Stimulated activated naive CD8-positive, alpha-beta T cell treated with anti-CD3 and anti-CD28 coated beads, Interleukin-15, amount 100 ng/mL, for 72 hours (primary cell): ENCODE measurements around the gene SDHB.
A peak's percentile ranks its signal among the peaks of the same experiment; 100 is the strongest.

Source experiments
- ATAC-seq: fragments of 150-1000 bp; cut with Tn5 transposase; 2 replicates; pipeline ENCODE4 v1.10.0; 2021; ENCODE audit warnings: mild to moderate bottlenecking, moderate library complexity
- DNase-seq, 2 donors: peaks; one replicate each; pipeline ENCODE4 v3.0.0; 2021 to 2022
- H3K27ac Mint-ChIP-seq, 2 donors: one replicate each; pipeline ENCODE4 v1.8.0; 2022; ENCODE audit warnings: mild to moderate bottlenecking in 2 of 2, mixed read lengths in 2 of 2, moderate library complexity in 2 of 2
- H3K27me3 Mint-ChIP-seq: one replicate; pipeline ENCODE4 v1.8.0; 2022; ENCODE audit warnings: mixed read lengths
- H3K4me1 Mint-ChIP-seq: one replicate; pipeline ENCODE4 v1.8.0; 2022; ENCODE audit warnings: mild to moderate bottlenecking, mixed read lengths
- H3K4me3 Mint-ChIP-seq, 2 donors: one replicate each; pipeline ENCODE4 v1.8.0; 2022; ENCODE audit warnings: mild to moderate bottlenecking in 2 of 2, mixed read lengths in 2 of 2, moderate library complexity in 1 of 2
- H3K9me3 Mint-ChIP-seq, 2 donors: one replicate each; pipeline ENCODE4 v1.8.0; 2022; ENCODE audit warnings: mixed read lengths in 2 of 2

Gene SDHB

DNA sequence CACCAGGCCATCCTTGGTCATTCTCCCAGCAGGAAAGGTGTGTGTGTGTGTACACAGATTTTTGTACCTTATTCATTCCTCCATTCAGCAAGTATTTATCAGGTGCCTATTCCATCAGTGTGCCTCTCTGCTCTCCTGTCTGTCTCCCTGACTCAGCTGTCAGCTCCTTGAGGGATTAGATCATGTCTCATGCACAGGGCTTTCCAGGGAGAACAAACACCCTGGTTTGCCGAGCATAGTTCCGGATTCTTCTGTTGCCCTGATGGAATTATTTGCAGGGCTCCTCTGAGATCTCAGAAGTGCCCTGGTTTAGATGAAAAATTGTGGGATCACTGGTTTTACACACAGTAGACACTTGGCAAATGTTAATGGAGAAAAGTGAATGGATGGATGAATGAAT, 8.1 kb upstream of the SDHB start:
- Mint-ChIP-seq H3K4me1 (peaks cover 5% of the 10 kb centered on the region), H3K27me3 (peaks cover 10% of the 10 kb centered on the region), H3K4me3 (no peak overlapping the region), H3K27ac (no peak overlapping the region), H3K9me3 (no peaks in the 10 kb centered on the region)
- no peak for DNase-seq
- ATAC-seq: no peak

- Mint-ChIP-seq H3K27me3 (peaks cover 10% of the 10 kb centered on the region), H3K9me3 (no peaks in the 10 kb centered on the region), H3K27ac (no peak overlapping the region), H3K4me3 (no peak overlapping the region), H3K4me1 (peaks cover 5% of the 10 kb centered on the region)
- DNase-seq (no peak), ATAC-seq (no peak)
These were observed 7.7 kb upstream of the SDHB start for GRCh38 chr1:17061486-17061885.

GRCh38 chr1:17060306-17060749, 6.5 kb upstream of the SDHB start:
- Mint-ChIP-seq H3K4me3 (no peak overlapping the region), H3K4me1 (peaks cover 12% of the 10 kb centered on the region), H3K9me3 (no peaks in the 10 kb centered on the region), H3K27ac (no peak overlapping the region), H3K27me3 (peaks cover 10% of the 10 kb centered on the region)
- ATAC-seq (no peak), DNase-seq (no peak)

DNA sequence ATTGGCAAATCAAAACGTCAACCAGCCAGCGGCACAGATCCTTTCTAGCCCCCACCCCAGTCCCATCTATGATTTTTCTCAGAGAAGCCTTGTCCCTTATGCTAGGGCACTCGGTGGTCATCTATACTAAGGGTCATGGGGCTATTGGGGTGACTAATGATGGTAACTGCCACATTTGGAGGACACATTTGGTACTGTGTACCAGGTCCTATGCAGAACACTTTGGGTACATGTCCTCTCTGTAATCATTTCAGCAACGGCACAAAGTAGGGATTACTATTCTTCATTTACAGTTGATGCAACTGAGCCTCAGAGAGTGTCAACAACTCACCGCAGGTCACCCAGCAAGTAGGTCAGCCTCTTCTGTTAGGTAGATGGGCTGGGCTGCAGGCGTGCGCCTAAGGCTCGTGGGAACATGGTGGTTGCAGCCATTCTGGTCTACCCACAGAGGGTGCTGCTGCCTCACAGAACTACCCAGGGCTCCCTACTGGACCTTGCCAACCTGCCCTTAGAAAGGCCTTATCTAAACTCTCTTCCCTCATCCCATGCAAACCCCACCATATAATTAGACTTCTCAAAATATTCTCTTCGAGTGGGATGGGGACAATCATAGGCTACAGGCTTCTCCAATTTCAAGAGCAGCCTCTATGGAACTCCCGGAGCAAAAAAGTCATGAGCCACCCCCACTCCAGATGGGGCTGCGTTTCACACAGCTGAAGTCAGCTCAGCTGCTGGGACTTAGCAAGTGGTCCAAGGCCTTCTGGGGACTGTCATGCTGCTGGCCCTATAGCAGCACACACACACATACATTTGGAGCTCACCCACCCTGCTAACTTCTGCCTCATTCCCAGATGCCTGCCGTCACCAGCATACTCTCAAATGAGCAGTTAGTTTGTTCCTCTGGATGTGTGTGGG, 5.8 kb upstream of the SDHB start:
- Mint-ChIP-seq H3K27ac (no peak overlapping the region), H3K27me3 (peaks cover 10% of the 10 kb centered on the region), H3K9me3 (no peaks in the 10 kb centered on the region), H3K4me1 (peaks cover 12% of the 10 kb centered on the region), H3K4me3 (no peak overlapping the region)
- DNase-seq (peak; percentile 21 to 48), ATAC-seq (peak; percentile 95)

- DNase-seq (no peak), ATAC-seq (no peak)
- no peak overlapping the region for H3K4me3 Mint-ChIP-seq
- H3K9me3 Mint-ChIP-seq: no peaks in the 10 kb centered on the region
- no peak overlapping the region for H3K27ac Mint-ChIP-seq
- peaks cover 33% of the 10 kb centered on the region for H3K4me1 Mint-ChIP-seq
- H3K27me3 Mint-ChIP-seq: peaks cover under 1% of the 10 kb centered on the region
These were observed 2.7 kb upstream of the SDHB start for GRCh38 chr1:17056551-17056950.

DNA sequence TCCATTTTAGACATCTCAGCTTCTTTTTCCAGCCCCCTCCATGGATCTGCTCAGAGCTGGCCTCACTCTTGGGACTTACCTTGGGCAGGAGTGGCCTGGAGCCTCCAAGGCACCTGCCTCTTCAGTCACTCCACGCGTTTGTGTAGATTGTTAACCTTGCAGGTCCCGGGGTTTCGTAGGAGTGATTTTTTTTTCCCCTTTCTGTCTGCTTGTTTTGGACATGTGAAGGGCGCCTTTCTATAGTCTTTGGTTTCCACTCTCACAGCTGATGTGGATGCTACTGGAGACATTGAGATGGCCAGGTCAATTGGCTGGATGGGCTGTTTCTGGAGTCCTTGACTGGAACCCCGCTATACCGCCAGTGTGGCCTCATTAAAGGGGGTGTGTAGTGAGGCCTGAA, 2.0 kb upstream of the SDHB start:
- Mint-ChIP-seq H3K4me3 (no peak overlapping the region), H3K9me3 (no peaks in the 10 kb centered on the region), H3K4me1 (peaks cover 39% of the 10 kb centered on the region), H3K27me3 (no peaks in the 10 kb centered on the region), H3K27ac (no peak overlapping the region)
- ATAC-seq (no peak), DNase-seq (no peak)

GRCh38 chr1:17053086-17053684, 647 bp downstream of the SDHB start:
- Mint-ChIP-seq H3K27ac (peak overlapping the region; percentile 95 to 99), H3K27me3 (no peaks in the 10 kb centered on the region), H3K9me3 (no peaks in the 10 kb centered on the region), H3K4me1 (peaks cover 39% of the 10 kb centered on the region), H3K4me3 (peak overlapping the region; percentile 96 to 99)
- DNase-seq: no peak
- ATAC-seq: no peak

GRCh38 chr1:17052641-17053040, 1.2 kb downstream of the SDHB start:
- peaks cover 44% of the 10 kb centered on the region for H3K4me1 Mint-ChIP-seq

GRCh38 chr1:17052038-17052437, 1.8 kb downstream of the SDHB start:
- Mint-ChIP-seq H3K27me3 (no peaks in the 10 kb centered on the region), H3K27ac (no peak overlapping the region), H3K9me3 (no peaks in the 10 kb centered on the region), H3K4me3 (peak overlapping the region in 1 of 2 donors; percentile 96), H3K4me1 (peaks cover 46% of the 10 kb centered on the region)
- DNase-seq (no peak), ATAC-seq (no peak)

More at GRCh38 chr1:17052641-17053040, 1.2 kb downstream of the SDHB start:
- ATAC-seq (no peak), DNase-seq (no peak)
- Mint-ChIP-seq H3K27ac (peak overlapping the region in 1 of 2 donors; percentile 95), H3K4me3 (peak overlapping the region; percentile 57 to 96), H3K9me3 (no peaks in the 10 kb centered on the region), H3K27me3 (no peaks in the 10 kb centered on the region)

DNA sequence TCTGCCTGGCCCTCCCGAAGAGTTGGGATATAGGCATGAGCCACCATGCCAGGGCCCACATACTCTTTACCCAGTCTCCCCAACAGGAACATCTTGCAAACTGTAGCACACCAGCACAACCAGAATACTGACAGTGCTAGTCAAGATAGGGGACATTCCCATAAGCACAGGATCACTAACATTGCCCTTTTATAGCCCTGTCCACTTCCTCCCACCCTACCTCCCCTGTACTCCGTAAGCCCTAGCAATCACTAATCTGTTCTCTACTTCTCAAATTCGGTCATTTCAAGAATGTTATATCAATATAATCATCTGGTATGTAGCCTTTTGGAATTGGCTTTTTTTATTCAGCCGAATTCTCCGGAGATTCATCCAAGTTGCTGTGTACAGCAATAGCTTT, 5.9 kb downstream of the SDHB start:
- no peak overlapping the region for H3K4me3 Mint-ChIP-seq
- H3K27me3 Mint-ChIP-seq: no peaks in the 10 kb centered on the region
- no peak overlapping the region for H3K27ac Mint-ChIP-seq

DNA sequence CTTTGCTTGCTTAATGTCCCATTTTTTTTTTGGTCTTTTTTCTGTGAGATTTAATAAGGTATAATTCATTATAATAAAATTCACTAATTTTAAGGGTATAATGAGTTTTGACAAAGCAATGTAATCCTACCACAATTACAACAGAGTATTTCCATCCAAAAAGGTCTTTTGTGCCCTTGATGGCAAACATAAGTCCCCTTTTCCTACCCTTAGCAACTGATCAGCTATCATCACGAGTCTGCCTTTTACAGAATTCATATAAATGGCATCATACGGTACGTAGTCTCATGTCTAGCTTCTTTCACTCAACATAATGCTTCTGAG, 7.5 kb downstream of the SDHB start:
- H3K27ac Mint-ChIP-seq: no peak overlapping the region
- ATAC-seq: no peak
- no peak for DNase-seq
- H3K4me1 Mint-ChIP-seq: peaks cover 17% of the 10 kb centered on the region
- H3K9me3 Mint-ChIP-seq: no peaks in the 10 kb centered on the region
- H3K4me3 Mint-ChIP-seq: no peak overlapping the region
- H3K27me3 Mint-ChIP-seq: no peaks in the 10 kb centered on the region

More for the DNA sequence above, 5.9 kb downstream of the SDHB start:
- Mint-ChIP-seq H3K9me3 (no peaks in the 10 kb centered on the region), H3K4me1 (peaks cover 30% of the 10 kb centered on the region)
- DNase-seq (no peak), ATAC-seq (no peak)

GRCh38 chr1:17045634-17046333, 8.0 kb downstream of the SDHB start:
- Mint-ChIP-seq H3K4me3 (peak overlapping the region in 1 of 2 donors; percentile 51), H3K9me3 (no peaks in the 10 kb centered on the region), H3K27me3 (no peaks in the 10 kb centered on the region), H3K4me1 (peaks cover 13% of the 10 kb centered on the region), H3K27ac (no peak overlapping the region)
- ATAC-seq: no peak
- DNase-seq: no peak

DNA sequence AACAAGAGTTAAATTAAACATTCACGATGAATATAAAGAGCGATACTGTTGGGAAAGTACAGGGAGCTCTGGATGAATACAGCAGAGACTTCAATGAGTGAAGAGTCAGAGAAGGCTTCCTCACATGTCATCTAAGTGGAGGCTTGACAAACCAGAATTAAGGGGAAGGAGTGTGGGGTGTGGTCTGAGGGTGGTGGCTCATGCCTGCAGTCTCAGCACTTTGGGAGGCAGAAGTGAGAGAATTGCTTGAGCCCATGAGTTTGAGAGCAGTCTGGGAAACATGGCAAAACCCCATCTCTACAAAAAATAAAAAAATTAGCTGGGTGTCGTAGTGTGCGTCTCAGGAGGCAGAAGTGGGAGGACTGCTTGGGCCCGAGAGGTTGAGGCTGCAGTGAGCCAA, 8.7 kb downstream of the SDHB start:
- H3K4me1 Mint-ChIP-seq: peaks cover 13% of the 10 kb centered on the region
- H3K27me3 Mint-ChIP-seq: no peaks in the 10 kb centered on the region
- peak overlapping the region in 1 of 2 donors; percentile 51 for H3K4me3 Mint-ChIP-seq
- no peaks in the 10 kb centered on the region for H3K9me3 Mint-ChIP-seq
- DNase-seq (no peak), ATAC-seq (no peak)
- H3K27ac Mint-ChIP-seq: peak overlapping the region; percentile 23 to 33

- DNase-seq (no peak), ATAC-seq (no peak)
- Mint-ChIP-seq H3K27me3 (no peaks in the 10 kb centered on the region), H3K27ac (peak overlapping the region in 1 of 2 donors; percentile 64), H3K4me3 (no peak overlapping the region), H3K9me3 (no peaks in the 10 kb centered on the region), H3K4me1 (peaks cover 13% of the 10 kb centered on the region)
These were observed 10.2 kb downstream of the SDHB start for GRCh38 chr1:17043676-17044075.

GRCh38 chr1:17040135-17040534, 13.7 kb downstream of the SDHB start:
- H3K9me3 Mint-ChIP-seq: no peaks in the 10 kb centered on the region
- H3K4me1 Mint-ChIP-seq: no peaks in the 10 kb centered on the region
- DNase-seq: no peak
- peak overlapping the region in 1 of 2 donors; percentile 29 for H3K27ac Mint-ChIP-seq
- no peaks in the 10 kb centered on the region for H3K27me3 Mint-ChIP-seq
- no peak for ATAC-seq
- no peak overlapping the region for H3K4me3 Mint-ChIP-seq

- H3K9me3 Mint-ChIP-seq: no peaks in the 10 kb centered on the region
These were observed 14.3 kb downstream of the SDHB start for GRCh38 chr1:17039522-17039921.

More at GRCh38 chr1:17039522-17039921, 14.3 kb downstream of the SDHB start:
- Mint-ChIP-seq H3K27me3 (no peaks in the 10 kb centered on the region), H3K4me1 (no peaks in the 10 kb centered on the region), H3K27ac (no peak overlapping the region), H3K4me3 (no peak overlapping the region)
- ATAC-seq (no peak), DNase-seq (no peak)
